GM19099 (cell line): Measurements from ENCODE around the gene CPNE6.

Experiments
- POLR2A ChIP-seq: IDR thresholded peaks from 3 replicates; pipeline ENCODE4 v1.6.1; 2011; ENCODE audit warnings: low read depth; ENCODE audit not compliant: insufficient read length; ENCODE audit errors: extremely low read depth

Gene CPNE6

GRCh38 chr14:24106672-24107271 is 35.4 kb downstream of the CPNE6 start:
- no peak for TF ChIP-seq POLR2A

- no peak for TF ChIP-seq POLR2A
These were observed 37.0 kb downstream of the CPNE6 start for GRCh38 chr14:24108336-24108874.

- TF ChIP-seq POLR2A: no peak
These were observed 38.7 kb downstream of the CPNE6 start for GRCh38 chr14:24110060-24110459.

GRCh38 chr14:24110523-24110922 is 39.2 kb downstream of the CPNE6 start:
- TF ChIP-seq POLR2A: no peak

- TF ChIP-seq POLR2A: no peak
These were observed 42.0 kb downstream of the CPNE6 start for GRCh38 chr14:24113379-24113800.

- peak; percentile 82 for TF ChIP-seq POLR2A
These were observed 42.6 kb downstream of the CPNE6 start for GRCh38 chr14:24113801-24114531.

GRCh38 chr14:24114532-24115421 is 43.4 kb downstream of the CPNE6 start, which contains the start of the genes DCAF11 and NRL:
DCAF11 (plus strand) TSS chr14:24114777; CDS start chr14:24115595, 818 bp downstream.
NRL (minus strand) TSS chr14:24114949; CDS start chr14:24082848, 32,101 bp downstream.
- peak; percentile 53 for TF ChIP-seq POLR2A

GRCh38 chr14:24115422-24116127 is 44.2 kb downstream of the CPNE6 start:
- no peak for TF ChIP-seq POLR2A

- no peak for TF ChIP-seq POLR2A
These were observed 44.9 kb downstream of the CPNE6 start for GRCh38 chr14:24116128-24116814.

GRCh38 chr14:24117179-24117578 is 45.8 kb downstream of the CPNE6 start:
- TF ChIP-seq POLR2A: no peak

- TF ChIP-seq POLR2A: no peak
These were observed 48.3 kb downstream of the CPNE6 start for GRCh38 chr14:24119691-24120090.

- TF ChIP-seq POLR2A: no peak
These were observed 49.8 kb downstream of the CPNE6 start for GRCh38 chr14:24121210-24121609.

GRCh38 chr14:24122416-24122815 is 51.1 kb downstream of the CPNE6 start:
- no peak for TF ChIP-seq POLR2A

GRCh38 chr14:24122898-24123297 is 51.5 kb downstream of the CPNE6 start:
- TF ChIP-seq POLR2A: no peak
